H1 (cell line): ENCODE data around the gene CCDC175. TPM values are rescaled to one million over a fixed set of nuclear protein-coding genes. Genes with fewer than 3 reads are reported as not detected.

Source experiments
- CTCF ChIA-PET: fragments of 300-600 bp; sonication (Branson Sonifier 250); formaldehyde crosslinking; loops from one replicate; lab custom pipeline; 2021; ENCODE audit not compliant: partially characterized antibody; lab: Charles Lee
- POLR2A ChIA-PET: fragments of 300-600 bp; sonication (Branson Sonifier 250); formaldehyde crosslinking; loops from one replicate; lab custom pipeline; 2021; ENCODE audit warnings: inconsistent platforms; ENCODE audit not compliant: partially characterized antibody; lab: Charles Lee
- DNase-seq, 2 experiments: peaks; one replicate each; pipeline versions ENCODE4 v3.0.0 to v3.0.0-alpha.2; 2010 to 2022; ENCODE audit warnings: low spot score in 2 of 2, low read depth in 1 of 2, mixed read lengths in 1 of 2
- FAIRE-seq: peaks from 2 replicates; lab custom pipeline; 2011; peaks lifted over from hg19 to GRCh38; lab: Jason Lieb, UNC
- H2AFZ ChIP-seq: 2 replicates; pipeline ENCODE4 v1.8.1; 2012; ENCODE audit warnings: low read length, inconsistent platforms
- H2AK5ac ChIP-seq: 2 replicates; pipeline ENCODE4 v1.6.1; 2013; ENCODE audit warnings: low read depth, low read length
- H2BK120ac ChIP-seq: replicated peaks from 2 replicates; pipeline ENCODE3; 2013; ENCODE audit warnings: low read depth, low read length, inconsistent platforms
- H2BK12ac ChIP-seq: 2 replicates; pipeline ENCODE4 v1.6.1; 2013; ENCODE audit warnings: low read depth, low read length
- H2BK15ac ChIP-seq: 2 replicates; pipeline ENCODE4 v1.6.1; 2013; ENCODE audit warnings: low read length
- H2BK20ac ChIP-seq: 2 replicates; pipeline ENCODE4 v1.6.1; 2013; ENCODE audit warnings: low read length
- H2BK5ac ChIP-seq: 2 replicates; pipeline ENCODE4 v1.6.1; 2013; ENCODE audit warnings: low read depth, low read length
- H3K14ac ChIP-seq: 2 replicates; pipeline ENCODE4 v1.6.1; 2013; ENCODE audit warnings: inconsistent platforms; ENCODE audit not compliant: insufficient read length
- H3K18ac ChIP-seq: 2 replicates; pipeline ENCODE4 v1.6.1; 2013; ENCODE audit warnings: low read length; ENCODE audit errors: extremely low read depth
- H3K23ac ChIP-seq: 2 replicates; pipeline ENCODE4 v1.6.1; 2013; ENCODE audit warnings: inconsistent platforms; ENCODE audit not compliant: insufficient read length
- H3K23me2 ChIP-seq: 2 replicates; pipeline ENCODE4 v1.6.1; 2013; ENCODE audit warnings: low read depth, low read length
- H3K27ac ChIP-seq: 2 replicates; pipeline ENCODE4 v1.6.1; 2011; ENCODE audit warnings: low read depth, low read length, inconsistent platforms
- H3K27me3 ChIP-seq, 4 experiments: replicated peaks in 1 of 4; 1 replicate in 1 of 4; 2 replicates in 3 of 4; pipeline versions ENCODE4 v1.6.1 to v1.8.1; 2011 to 2013; ENCODE audit warnings: low read length in 3 of 4, mild to moderate bottlenecking in 3 of 4, inconsistent platforms in 2 of 4, mixed read lengths in 2 of 4, moderate library complexity in 1 of 4; ENCODE audit not compliant: control insufficient read depth in 3 of 4, insufficient read depth in 3 of 4; ENCODE audit errors: extremely low read depth in 1 of 4
- H3K36me3 ChIP-seq, 4 experiments: 2 replicates each; pipeline versions ENCODE4 v1.6.1 to v1.8.1; 2011 to 2013; ENCODE audit warnings: mild to moderate bottlenecking in 4 of 4, low read length in 3 of 4, moderate library complexity in 2 of 4, control low read depth in 1 of 4, inconsistent platforms in 1 of 4; ENCODE audit not compliant: insufficient read depth in 4 of 4, control insufficient read depth in 2 of 4
- H3K4ac ChIP-seq: replicated peaks from 2 replicates; pipeline ENCODE3; 2013; ENCODE audit warnings: low read length, low read depth, mixed read lengths, inconsistent platforms; ENCODE audit not compliant: insufficient read length
- H3K4me1 ChIP-seq, 4 experiments: replicated peaks in 1 of 4; 1 replicate in 1 of 4; 2 replicates in 3 of 4; pipeline versions ENCODE4 v1.6.1 to v1.8.1; 2011 to 2013; ENCODE audit warnings: low read length in 3 of 4, inconsistent platforms in 2 of 4, mixed read lengths in 1 of 4; ENCODE audit not compliant: insufficient read depth in 4 of 4, control insufficient read depth in 3 of 4
- H3K4me2 ChIP-seq, 2 experiments: 2 replicates each; pipeline versions ENCODE4 v1.6.1 to v1.8.1; 2011 to 2013; ENCODE audit warnings: low read depth in 2 of 2, low read length in 2 of 2, control low read depth in 1 of 2, inconsistent platforms in 1 of 2, mild to moderate bottlenecking in 1 of 2; ENCODE audit not compliant: insufficient read depth in 1 of 2
- H3K4me3 ChIP-seq, 4 experiments: fragments of 200-600, 300-600 bp in 1 of 4; sonication (generic), shearing (Covaris generic), sonication (Bioruptor Twin) in 1 of 4; 2 replicates each; pipeline versions ENCODE4 v1.5.1 to v1.8.1; 2011 to 2016; ENCODE audit warnings: low read length in 4 of 4, low read depth in 3 of 4, control low read depth in 2 of 4, inconsistent platforms in 2 of 4, mild to moderate bottlenecking in 2 of 4, mixed read lengths in 1 of 4, moderate library complexity in 1 of 4; ENCODE audit not compliant: insufficient read depth in 2 of 4; ENCODE audit errors: extremely low read depth in 1 of 4
- H3K56ac ChIP-seq: replicated peaks from 2 replicates; pipeline ENCODE3; 2013; ENCODE audit warnings: low read depth, mild to moderate bottlenecking, mixed read lengths, low read length, inconsistent platforms; ENCODE audit not compliant: insufficient read length
- H3K79me1 ChIP-seq: 2 replicates; pipeline ENCODE4 v1.6.1; 2013; ENCODE audit warnings: low read depth, low read length, control low read depth
- H3K79me2 ChIP-seq, 2 experiments: 2 replicates each; pipeline versions ENCODE4 v1.6.1 to v1.8.1; 2012 to 2013; ENCODE audit warnings: low read length in 2 of 2, mild to moderate bottlenecking in 2 of 2, inconsistent platforms in 1 of 2; ENCODE audit not compliant: insufficient read depth in 2 of 2, control insufficient read depth in 1 of 2
- H3K9ac ChIP-seq, 4 experiments: replicated peaks in 1 of 4; 1 replicate in 1 of 4; 2 replicates in 3 of 4; pipeline versions ENCODE4 v1.6.1 to v1.8.1; 2011 to 2013; ENCODE audit warnings: low read depth in 3 of 4, low read length in 3 of 4, control low read depth in 2 of 4, mild to moderate bottlenecking in 2 of 4, moderate library complexity in 2 of 4, inconsistent platforms in 1 of 4; ENCODE audit errors: extremely low read depth in 1 of 4
- H3K9me3 ChIP-seq, 2 experiments: 2 replicates each; pipeline versions ENCODE4 v1.6.1 to v1.8.1; 2012 to 2013; ENCODE audit warnings: mild to moderate bottlenecking in 2 of 2, moderate library complexity in 2 of 2, control low read depth in 1 of 2, inconsistent platforms in 1 of 2, low read depth in 1 of 2, low read length in 1 of 2, mixed read lengths in 1 of 2; ENCODE audit not compliant: insufficient read depth in 2 of 2
- H4K20me1 ChIP-seq, 2 experiments: replicated peaks in 1 of 2; 2 replicates each; pipeline versions ENCODE3 to v1.8.1; 2011 to 2013; ENCODE audit warnings: inconsistent platforms in 2 of 2, low read length in 2 of 2, mild to moderate bottlenecking in 1 of 2; ENCODE audit not compliant: insufficient read depth in 2 of 2, control insufficient read depth in 1 of 2
- H4K5ac ChIP-seq: 2 replicates; pipeline ENCODE4 v1.6.1; 2013; ENCODE audit warnings: low read length, low read depth, mixed read lengths, inconsistent platforms; ENCODE audit not compliant: insufficient read length
- H4K8ac ChIP-seq: 2 replicates; pipeline ENCODE4 v1.8.0; 2013; ENCODE audit warnings: mild to moderate bottlenecking, moderate library complexity, low read length, inconsistent platforms; ENCODE audit not compliant: insufficient read depth; ENCODE audit errors: extremely low read depth
- H4K91ac ChIP-seq: replicated peaks from 2 replicates; pipeline ENCODE3; 2013; ENCODE audit warnings: low read length, mixed read lengths, inconsistent platforms; ENCODE audit not compliant: insufficient read length
- PHF8 ChIP-seq: fragments of 200-600 bp; sonication (generic); conservative IDR thresholded peaks from 2 replicates; pipeline ENCODE4 v1.7.1; 2012; ENCODE audit warnings: low read depth, mild to moderate bottlenecking, inconsistent platforms, low read length, moderate library complexity
- RNF2 ChIP-seq: fragments of 200-900, 300-1000 bp; sonication (generic); IDR thresholded peaks from 2 replicates; pipeline ENCODE4 v1.7.1; 2016; ENCODE audit warnings: borderline replicate concordance, low read depth, mild to moderate bottlenecking, antibody characterized with exemption, low read length; ENCODE audit not compliant: poor library complexity, severe bottlenecking; ENCODE audit errors: missing control alignments
- WGBS, 2 experiments: shearing (Covaris generic) in 1 of 2; methylation state at CpG; one replicate each; pipeline versions ENCODE4 v1.1.6 to v1.1.7; 2013 to 2015; ENCODE audit warnings: low lambda C conversion rate in 2 of 2, mixed read lengths in 2 of 2, inconsistent platforms in 1 of 2, low coverage in 1 of 2, missing lambda C conversion rate in 1 of 2; ENCODE audit not compliant: insufficient replicate concordance in 2 of 2, insufficient coverage in 1 of 2, insufficient read length in 1 of 2; ENCODE audit errors: extremely low coverage in 1 of 2, missing lambda C conversion rate in 1 of 2; 5-methylcytosine and 5-hydroxymethylcytosine counted together
- polyA plus RNA-seq, 7 experiments: library from polyadenylated mRNA; depleted of rRNA in 3 of 7; stranded (reverse) in 5 of 7; unstranded in 2 of 7; fragments of >200 nt in 5 of 7; fragments of 200-250 nt in 2 of 7; gene quantifications; 1 replicate in 5 of 7; 2 replicates in 1 of 7; 4 replicates in 1 of 7; pipeline versions ENCODE4 v1.2.1 to v1.2.3, GENCODE V29; 2011 to 2013; ENCODE audit warnings: missing spikeins in 2 of 7, mixed read lengths in 2 of 7
- total RNA-seq: library from RNA; stranded (reverse); fragmentation: NEBNext Ultra II Directional; extraction: Animal tissue kit (Norgen Biotek cat#: 25700); gene quantifications from 2 replicates; pipeline ENCODE4 v1.2.1, GENCODE V29; 2021

CCDC175 gene
- total and polyA plus RNA-seq, 2 of the 8 experiments (the other 6 are each of a cell fraction or from before 2014, with no cell fraction given) = 0.19 TPM; not detected in 1

- H3K4me3 ChIP-seq = no peak overlapping the region
- H3K9ac ChIP-seq = no peak overlapping the region
- H3K4me1 ChIP-seq = peaks cover 0 to 10% (median 3%) of the 10 kb centered on the region in 4 experiments; a peak in 3 of 7 replicates
- H3K56ac ChIP-seq = no peak overlapping the region
- H3K79me2 ChIP-seq = peaks cover 0 to 22% of the 10 kb centered on the region in 2 experiments; a peak in 2 of 4 replicates
- H4K91ac ChIP-seq = no peak overlapping the region
- no peak overlapping the region for H4K8ac ChIP-seq
- H2AK5ac ChIP-seq = no peak overlapping the region
- no peak overlapping the region for H2BK20ac ChIP-seq
- peaks cover 9 to 36% (median 20%) of the 10 kb centered on the region in 4 experiments; a peak in 7 of 8 replicates for H3K36me3 ChIP-seq
- no peak for FAIRE-seq
- H2BK15ac ChIP-seq = no peak overlapping the region
- H3K79me1 ChIP-seq = no peaks in the 10 kb centered on the region; the same call in 1 of the 2 replicates
- no peak overlapping the region for H2BK5ac ChIP-seq
- H3K18ac ChIP-seq = no peak overlapping the region
- TF ChIP-seq RNF2 (no peak), PHF8 (no peak)
- TF ChIP-seq, all 59 proteins: peak for 0
- ChIA-PET CTCF (interaction anchor here (1.0 to 3.3 kb wide), 2 partner anchors 20 to 99 kb away, joined by 3 to 11 read pairs; partner anchors contain the start of gene CCDC175), POLR2A (interaction anchor here (1.7 kb wide), 1 partner anchor 14 kb away, joined by 5 read pairs; no protein-coding TSS in a partner anchor)
- no peak overlapping the region for H2BK120ac ChIP-seq
- H3K27me3 ChIP-seq = no peaks in the 10 kb centered on the region
- no peak overlapping the region for H2AFZ ChIP-seq
- no peak for DNase-seq
- H4K5ac ChIP-seq = no peak overlapping the region
- no peak overlapping the region for H3K27ac ChIP-seq
- WGBS, 2 experiments = 96% methylated on average over 3 of the region's 3 CpGs; no CpG with 5 or more reads in 1 of the 2 experiments
- H3K14ac ChIP-seq = no peak overlapping the region
- H4K20me1 ChIP-seq = peaks cover 0 to 2% of the 10 kb centered on the region in 2 experiments
- peaks cover 5% of the 10 kb centered on the region for H3K23me2 ChIP-seq
- H3K4ac ChIP-seq = no peak overlapping the region
- H2BK12ac ChIP-seq = no peak overlapping the region
- H3K9me3 ChIP-seq = no peaks in the 10 kb centered on the region
- no peak overlapping the region for H3K23ac ChIP-seq
- H3K4me2 ChIP-seq = no peak overlapping the region
These were observed 98.1 kb downstream of the CCDC175 start for GRCh38 chr14:59478540-59478939.
